Measurements from ENCODE around the gene RNF133.

The RNF133 gene

GRCh38 chr7:122675011-122675410 is 23.9 kb downstream of the RNF133 start:
- Histone ChIP-seq H2BK12ac (ENCODE audit: low read length) (no peak overlapping the region), H3K14ac (ENCODE audit: low read length) (no peak overlapping the region), H3K4me1 (ENCODE audit: control insufficient read depth in 2 of 2, insufficient read depth in 1 of 2, low read depth in 1 of 2, low read length in 2 of 2) (peaks cover 2 to 19% of the 10 kb centered on the region in 2 donors), H4K8ac (ENCODE audit: low read depth, low read length) (no peak overlapping the region), H3K36me3 (replicated peaks in 1 of 2; ENCODE audit: control insufficient read depth in 2 of 2, insufficient read depth in 2 of 2, low read length in 2 of 2) (no peaks in the 10 kb centered on the region), H3K4me2 (ENCODE audit: insufficient read depth, low read length, poor library complexity, severe bottlenecking) (no peak overlapping the region), H2AFZ (ENCODE audit: low read length) (no peak overlapping the region), H3K9ac (ENCODE audit: low read depth, low read length, poor library complexity) (no peak overlapping the region), H3K4ac (ENCODE audit: low read length) (no peak overlapping the region), H2BK120ac (ENCODE audit: low read depth, low read length) (no peak overlapping the region), H4K91ac (ENCODE audit: low read depth, low read length, poor library complexity) (no peak overlapping the region), H3K23ac (ENCODE audit: low read depth, low read length, poor library complexity) (no peak overlapping the region), H3K27ac (replicated peaks; ENCODE audit: low read length) (no peak overlapping the region), H3K9me3 (replicated peaks in 1 of 2; ENCODE audit: control insufficient read depth in 2 of 2, insufficient read depth in 1 of 2, low read depth in 1 of 2, low read length in 2 of 2) (peaks cover 0 to 6% of the 10 kb centered on the region in 2 donors), H3K79me1 (ENCODE audit: low read depth, low read length) (no peaks in the 10 kb centered on the region), H2BK5ac (ENCODE audit: low read length) (no peak overlapping the region), H2BK15ac (ENCODE audit: low read length) (no peak overlapping the region), H3K4me3 (ENCODE audit: low read length in 2 of 2) (no peak overlapping the region), H3K27me3 (ENCODE audit: control insufficient read depth in 3 of 3, insufficient read depth in 3 of 3, low read depth in 1 of 3, low read length in 3 of 3) (no peaks in the 10 kb centered on the region), H2AK5ac (ENCODE audit: low read depth, low read length) (no peak overlapping the region), H3K18ac (ENCODE audit: low read length) (no peak overlapping the region)
- no CpG with 5 or more reads among the region's 7 CpGs for WGBS, 2 donors (ENCODE audit: extremely low coverage in 2 of 2, insufficient read length in 2 of 2, insufficient replicate concordance in 1 of 2)
- DNase-seq (ENCODE audit: low spot score): no peak

GRCh38 chr7:122674502-122674901 is 24.4 kb downstream of the RNF133 start:
- Histone ChIP-seq H4K8ac (ENCODE audit: low read depth, low read length) (no peak overlapping the region), H3K23ac (ENCODE audit: low read depth, low read length, poor library complexity) (no peak overlapping the region), H3K4me2 (ENCODE audit: insufficient read depth, low read length, poor library complexity, severe bottlenecking) (no peak overlapping the region), H2AK5ac (ENCODE audit: low read depth, low read length) (no peak overlapping the region), H3K36me3 (replicated peaks in 1 of 2; ENCODE audit: control insufficient read depth in 2 of 2, insufficient read depth in 2 of 2, low read length in 2 of 2) (no peaks in the 10 kb centered on the region), H2AFZ (ENCODE audit: low read length) (no peak overlapping the region), H2BK5ac (ENCODE audit: low read length) (no peak overlapping the region), H3K4me1 (ENCODE audit: control insufficient read depth in 2 of 2, insufficient read depth in 1 of 2, low read depth in 1 of 2, low read length in 2 of 2) (peaks cover 2 to 16% of the 10 kb centered on the region in 2 donors), H3K4ac (ENCODE audit: low read length) (no peak overlapping the region), H3K9me3 (replicated peaks in 1 of 2; ENCODE audit: control insufficient read depth in 2 of 2, insufficient read depth in 1 of 2, low read depth in 1 of 2, low read length in 2 of 2) (peaks cover 0 to 6% of the 10 kb centered on the region in 2 donors), H2BK120ac (ENCODE audit: low read depth, low read length) (no peak overlapping the region), H3K9ac (ENCODE audit: low read depth, low read length, poor library complexity) (no peak overlapping the region), H2BK15ac (ENCODE audit: low read length) (no peak overlapping the region), H3K27me3 (ENCODE audit: control insufficient read depth in 3 of 3, insufficient read depth in 3 of 3, low read depth in 1 of 3, low read length in 3 of 3) (no peaks in the 10 kb centered on the region), H2BK12ac (ENCODE audit: low read length) (no peak overlapping the region), H3K14ac (ENCODE audit: low read length) (no peak overlapping the region), H3K4me3 (ENCODE audit: low read length in 2 of 2) (no peak overlapping the region), H3K18ac (ENCODE audit: low read length) (no peak overlapping the region), H3K27ac (replicated peaks; ENCODE audit: low read length) (no peak overlapping the region), H4K91ac (ENCODE audit: low read depth, low read length, poor library complexity) (no peak overlapping the region), H3K79me1 (ENCODE audit: low read depth, low read length) (no peaks in the 10 kb centered on the region)
- DNase-seq (ENCODE audit: low spot score): no peak
- WGBS, 2 donors (ENCODE audit: extremely low coverage in 2 of 2, insufficient read length in 2 of 2, insufficient replicate concordance in 1 of 2): no CpG with 5 or more reads among the region's 4 CpGs

- no peak overlapping the region for H3K9ac ChIP-seq (ENCODE audit: low read depth, low read length, poor library complexity)
- H3K14ac ChIP-seq (ENCODE audit: low read length): no peak overlapping the region
- peaks cover 2 to 16% of the 10 kb centered on the region in 2 donors for H3K4me1 ChIP-seq (ENCODE audit: control insufficient read depth in 2 of 2, insufficient read depth in 1 of 2, low read depth in 1 of 2, low read length in 2 of 2)
- H4K8ac ChIP-seq (ENCODE audit: low read depth, low read length): no peak overlapping the region
- no peak overlapping the region for H3K27ac ChIP-seq (replicated peaks; ENCODE audit: low read length)
- no peak overlapping the region for H3K23ac ChIP-seq (ENCODE audit: low read depth, low read length, poor library complexity)
- H3K4me2 ChIP-seq (ENCODE audit: insufficient read depth, low read length, poor library complexity, severe bottlenecking): no peak overlapping the region
- no peak overlapping the region for H3K4ac ChIP-seq (ENCODE audit: low read length)
- no peak overlapping the region for H2BK5ac ChIP-seq (ENCODE audit: low read length)
- H2BK12ac ChIP-seq (ENCODE audit: low read length): no peak overlapping the region
- H4K91ac ChIP-seq (ENCODE audit: low read depth, low read length, poor library complexity): no peak overlapping the region
- H2BK15ac ChIP-seq (ENCODE audit: low read length): no peak overlapping the region
- no peak overlapping the region for H3K4me3 ChIP-seq (ENCODE audit: low read length in 2 of 2)
- DNase-seq (ENCODE audit: low spot score): no peak
- H3K9me3 ChIP-seq (replicated peaks in 1 of 2; ENCODE audit: control insufficient read depth in 2 of 2, insufficient read depth in 1 of 2, low read depth in 1 of 2, low read length in 2 of 2): peaks cover 0 to 6% of the 10 kb centered on the region in 2 donors
- no peak overlapping the region for H2BK120ac ChIP-seq (ENCODE audit: low read depth, low read length)
- no peaks in the 10 kb centered on the region for H3K27me3 ChIP-seq (ENCODE audit: control insufficient read depth in 3 of 3, insufficient read depth in 3 of 3, low read depth in 1 of 3, low read length in 3 of 3)
- H3K18ac ChIP-seq (ENCODE audit: low read length): peak overlapping the region; percentile 36
- no peaks in the 10 kb centered on the region for H3K79me1 ChIP-seq (ENCODE audit: low read depth, low read length)
- no peak overlapping the region for H2AK5ac ChIP-seq (ENCODE audit: low read depth, low read length)
- H3K36me3 ChIP-seq (replicated peaks in 1 of 2; ENCODE audit: control insufficient read depth in 2 of 2, insufficient read depth in 2 of 2, low read length in 2 of 2): no peaks in the 10 kb centered on the region
- WGBS, 2 donors (ENCODE audit: extremely low coverage in 2 of 2, insufficient read length in 2 of 2, insufficient replicate concordance in 1 of 2): no CpG with 5 or more reads among the region's 21 CpGs
- H2AFZ ChIP-seq (ENCODE audit: low read length): no peak overlapping the region
Measured at GRCh38 chr7:122673951-122674350, 25.0 kb downstream of the RNF133 start.

- Histone ChIP-seq H3K18ac (ENCODE audit: low read length) (no peak overlapping the region), H3K4me2 (ENCODE audit: insufficient read depth, low read length, poor library complexity, severe bottlenecking) (no peak overlapping the region), H3K79me1 (ENCODE audit: low read depth, low read length) (no peaks in the 10 kb centered on the region), H2BK5ac (ENCODE audit: low read length) (no peak overlapping the region), H3K27me3 (ENCODE audit: control insufficient read depth in 3 of 3, insufficient read depth in 3 of 3, low read depth in 1 of 3, low read length in 3 of 3) (no peaks in the 10 kb centered on the region), H4K91ac (ENCODE audit: low read depth, low read length, poor library complexity) (no peak overlapping the region), H2BK15ac (ENCODE audit: low read length) (no peak overlapping the region), H2BK12ac (ENCODE audit: low read length) (no peak overlapping the region), H3K9me3 (replicated peaks in 1 of 2; ENCODE audit: control insufficient read depth in 2 of 2, insufficient read depth in 1 of 2, low read depth in 1 of 2, low read length in 2 of 2) (peaks cover 0 to 6% of the 10 kb centered on the region in 2 donors), H3K9ac (ENCODE audit: low read depth, low read length, poor library complexity) (no peak overlapping the region), H3K14ac (ENCODE audit: low read length) (no peak overlapping the region), H3K27ac (replicated peaks; ENCODE audit: low read length) (no peak overlapping the region), H3K36me3 (replicated peaks in 1 of 2; ENCODE audit: control insufficient read depth in 2 of 2, insufficient read depth in 2 of 2, low read length in 2 of 2) (no peaks in the 10 kb centered on the region), H3K4ac (ENCODE audit: low read length) (no peak overlapping the region), H3K4me1 (ENCODE audit: control insufficient read depth in 2 of 2, insufficient read depth in 1 of 2, low read depth in 1 of 2, low read length in 2 of 2) (peaks cover under 1 to 3% of the 10 kb centered on the region in 2 donors), H2AK5ac (ENCODE audit: low read depth, low read length) (no peak overlapping the region), H3K23ac (ENCODE audit: low read depth, low read length, poor library complexity) (no peak overlapping the region), H2AFZ (ENCODE audit: low read length) (no peak overlapping the region), H4K8ac (ENCODE audit: low read depth, low read length) (no peak overlapping the region), H2BK120ac (ENCODE audit: low read depth, low read length) (no peak overlapping the region), H3K4me3 (ENCODE audit: low read length in 2 of 2) (no peak overlapping the region)
- DNase-seq (ENCODE audit: low spot score): no peak
- WGBS, 2 donors (ENCODE audit: extremely low coverage in 2 of 2, insufficient read length in 2 of 2, insufficient replicate concordance in 1 of 2): no CpG with 5 or more reads among the region's 8 CpGs
Measured at GRCh38 chr7:122672536-122672935, 26.4 kb downstream of the RNF133 start.
